Tibial nerve (tissue), 4 donors: ENCODE data around the gene NTM. TPM values are rescaled to one million over a fixed set of nuclear protein-coding genes. Genes with fewer than 3 reads are reported as not detected.

Source experiments
- DNase-seq, 2 donors: peaks; one replicate each; pipeline ENCODE4 v3.0.0-alpha.2; 2019; ENCODE audit warnings: low spot score in 2 of 2
- H3K27ac ChIP-seq, 4 donors: fragments of 200-600 bp; sonication (generic) in 3 of 4; one replicate each; pipeline ENCODE4 v1.5.1; 2017 to 2019; ENCODE audit warnings: mild to moderate bottlenecking in 1 of 4
- H3K27me3 ChIP-seq, 2 donors: fragments of 200-600 bp; sonication (generic) in 1 of 2; one replicate each; pipeline versions ENCODE4 v1.5.1 to v1.6.0; 2017 to 2019
- H3K36me3 ChIP-seq, 3 donors: fragments of 200-600 bp; sonication (generic); one replicate each; pipeline ENCODE4 v1.5.1; 2018 to 2019
- H3K4me1 ChIP-seq, 4 donors: fragments of 200-600 bp; sonication (generic) in 3 of 4; one replicate each; pipeline ENCODE4 v1.5.1; 2017 to 2019
- H3K4me3 ChIP-seq, 4 donors: fragments of 200-600 bp; sonication (generic) in 3 of 4; one replicate each; pipeline ENCODE4 v1.5.1; 2017 to 2019; ENCODE audit warnings: mild to moderate bottlenecking in 1 of 4, moderate library complexity in 1 of 4
- H3K9me3 ChIP-seq, 4 donors: fragments of 200-600 bp; sonication (generic) in 3 of 4; one replicate each; pipeline ENCODE4 v1.5.1; 2017 to 2019
- CTCF ChIP-seq, 5 experiments: fragments of 200-600 bp in 3 of 5; fragments of 450-650 bp in 2 of 5; sonication (generic) in 3 of 5; IDR thresholded peaks; one replicate each; pipeline ENCODE4 v1.5.1; 2016 to 2019; ENCODE audit warnings: antibody characterized with exemption in 5 of 5, mild to moderate bottlenecking in 3 of 5, moderate library complexity in 2 of 5
- EP300 ChIP-seq, 2 donors: sonication (generic); formaldehyde crosslinking; IDR thresholded peaks; one replicate each; pipeline ENCODE4 v1.6.1; 2017; ENCODE audit warnings: antibody characterized with exemption in 2 of 2, mild to moderate bottlenecking in 1 of 2
- POLR2A ChIP-seq, 2 donors: fragments of 450-650 bp; IDR thresholded peaks; one replicate each; pipeline ENCODE4 v1.6.1; 2017; ENCODE audit warnings: antibody characterized with exemption in 2 of 2, mild to moderate bottlenecking in 2 of 2, moderate library complexity in 2 of 2
- WGBS, 2 donors: methylation state at CpG; one replicate each; pipeline ENCODE4 v1.1.5; 2018; 5-methylcytosine and 5-hydroxymethylcytosine counted together
- total RNA-seq, 4 donors: library from RNA; depleted of rRNA; stranded (reverse); fragments of >200 nt; gene quantifications; one replicate each; pipeline ENCODE4 v1.1.0, GENCODE V29; 2016

The NTM gene
- total RNA-seq, 4 donors from 2014 or later: 3.7 to 11.4 (median 10.8) TPM

DNA sequence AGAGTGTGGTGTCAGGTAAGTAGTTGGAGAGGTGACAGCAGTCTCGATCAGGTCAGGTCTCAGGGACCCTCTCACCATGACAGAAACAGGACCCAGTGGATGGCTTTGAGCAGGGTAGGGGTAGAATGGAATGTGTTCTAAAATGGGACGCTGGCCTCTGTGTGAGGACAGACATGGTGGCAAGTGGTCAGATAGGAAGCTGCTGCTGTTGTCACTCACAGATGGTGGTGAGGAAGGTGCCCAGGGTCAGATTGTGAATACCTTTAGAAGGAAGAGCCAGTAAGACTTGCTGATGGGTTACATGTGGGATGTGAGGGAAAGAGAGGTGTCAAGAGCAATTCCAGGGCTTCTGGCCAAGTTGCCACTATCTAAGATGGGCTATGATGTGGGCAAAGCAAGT, 596.3 kb downstream of the NTM start:
- Histone ChIP-seq H3K27ac (no peak overlapping the region), H3K36me3 (peaks cover 0 to under 1% (median 0%) of the 10 kb centered on the region in 3 donors), H3K4me1 (no peaks in the 10 kb centered on the region), H3K27me3 (no peaks in the 10 kb centered on the region), H3K4me3 (no peak overlapping the region), H3K9me3 (no peaks in the 10 kb centered on the region)
- no peak for TF ChIP-seq POLR2A (IDR thresholded peaks at IDR 0.05)
- TF ChIP-seq EP300 (IDR thresholded peaks at IDR 0.05): no peak
- no peak for TF ChIP-seq CTCF (IDR thresholded peaks at IDR 0.05)
- WGBS, 2 donors: 89% methylated on average over 2 of the region's 2 CpGs
- DNase-seq: no peak

GRCh38 chr11:131969261-131969660, 598.8 kb downstream of the NTM start:
- Histone ChIP-seq H3K27ac (no peak overlapping the region), H3K4me3 (no peak overlapping the region), H3K4me1 (no peaks in the 10 kb centered on the region), H3K27me3 (no peaks in the 10 kb centered on the region), H3K9me3 (no peaks in the 10 kb centered on the region), H3K36me3 (no peaks in the 10 kb centered on the region)
- DNase-seq: no peak
- WGBS, 2 donors: 86 to 88% methylated on average over 2 of the region's 2 CpGs
- TF ChIP-seq EP300 (IDR thresholded peaks at IDR 0.05): no peak

GRCh38 chr11:131973061-131973460, 602.6 kb downstream of the NTM start:
- WGBS, 2 donors: 88 to 98% methylated on average over 2 of the region's 2 CpGs
- TF ChIP-seq POLR2A (IDR thresholded peaks at IDR 0.05) (no peak), EP300 (IDR thresholded peaks at IDR 0.05) (no peak), CTCF (IDR thresholded peaks at IDR 0.05) (no peak)
- H3K27ac ChIP-seq: no peak overlapping the region

GRCh38 chr11:131975619-131976018, 605.2 kb downstream of the NTM start:
- Histone ChIP-seq H3K9me3 (no peaks in the 10 kb centered on the region), H3K27ac (no peak overlapping the region), H3K4me1 (no peaks in the 10 kb centered on the region), H3K4me3 (no peak overlapping the region), H3K27me3 (no peaks in the 10 kb centered on the region), H3K36me3 (no peaks in the 10 kb centered on the region)
- WGBS, 2 donors: 72 to 75% methylated on average over 5 of the region's 5 CpGs
- no peak for DNase-seq
- no peak for TF ChIP-seq POLR2A (IDR thresholded peaks at IDR 0.05)
- TF ChIP-seq CTCF (IDR thresholded peaks at IDR 0.05): no peak
- no peak for TF ChIP-seq EP300 (IDR thresholded peaks at IDR 0.05)

More at GRCh38 chr11:131973061-131973460, 602.6 kb downstream of the NTM start:
- no peaks in the 10 kb centered on the region for H3K27me3 ChIP-seq
- no peaks in the 10 kb centered on the region for H3K9me3 ChIP-seq
- H3K4me1 ChIP-seq: no peaks in the 10 kb centered on the region
- H3K36me3 ChIP-seq: no peaks in the 10 kb centered on the region
- H3K4me3 ChIP-seq: no peak overlapping the region
- DNase-seq: no peak

DNA sequence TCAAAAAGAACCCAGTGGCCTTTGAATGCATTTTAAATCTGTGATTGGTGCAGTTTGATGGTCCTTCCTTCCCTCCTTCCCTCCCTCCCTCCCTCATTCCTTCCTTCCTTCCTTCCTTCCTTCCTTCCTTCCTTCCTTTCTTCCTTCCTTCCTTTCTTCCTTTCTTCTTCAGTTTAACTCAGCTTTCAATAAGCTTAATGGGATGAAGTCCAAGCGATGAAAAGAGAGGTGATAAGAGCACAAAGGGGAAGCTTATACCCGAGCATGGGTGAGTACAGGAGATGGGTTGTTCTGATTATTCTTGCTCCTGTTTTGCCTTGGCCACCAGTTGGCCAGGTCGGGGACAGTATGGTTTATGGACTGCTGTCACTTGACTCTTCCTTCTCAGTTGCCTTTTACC, 605.6 kb downstream of the NTM start:
- no peak overlapping the region for H3K27ac ChIP-seq
- no peak for TF ChIP-seq CTCF (IDR thresholded peaks at IDR 0.05)
- peaks cover 0 to 1% (median 0%) of the 10 kb centered on the region in 4 donors for H3K4me1 ChIP-seq
- no peaks in the 10 kb centered on the region for H3K27me3 ChIP-seq
- no peaks in the 10 kb centered on the region for H3K9me3 ChIP-seq
- no peak for DNase-seq
- no peaks in the 10 kb centered on the region for H3K36me3 ChIP-seq
- 76 to 85% methylated on average over 3 of the region's 3 CpGs for WGBS, 2 donors
- no peak overlapping the region for H3K4me3 ChIP-seq

DNA sequence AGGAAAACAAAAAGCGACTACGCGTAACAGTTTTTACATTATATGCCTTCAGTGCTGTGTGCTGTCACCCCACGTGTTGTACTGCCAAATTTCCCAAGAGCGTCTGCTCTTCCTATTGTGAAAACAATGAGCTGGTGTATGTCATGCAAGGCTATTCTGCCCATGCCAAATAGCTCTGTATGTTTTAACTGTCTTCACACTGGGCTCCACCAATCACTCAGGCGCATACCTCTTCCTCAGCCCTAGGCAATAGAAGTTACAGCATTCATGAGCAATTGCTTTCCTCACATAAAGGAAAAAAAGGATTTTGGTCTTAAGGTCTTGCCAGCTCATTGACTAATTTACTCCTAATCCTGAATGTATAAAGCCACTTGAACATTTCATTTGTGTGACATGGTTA, 606.8 kb downstream of the NTM start:
- Histone ChIP-seq H3K4me3 (no peak overlapping the region), H3K36me3 (no peaks in the 10 kb centered on the region), H3K27ac (no peak overlapping the region), H3K27me3 (no peaks in the 10 kb centered on the region), H3K4me1 (peaks cover 0 to 6% (median 0%) of the 10 kb centered on the region in 4 donors), H3K9me3 (no peaks in the 10 kb centered on the region)
- 77 to 79% methylated on average over 6 of the region's 6 CpGs for WGBS, 2 donors
- no peak for DNase-seq
- TF ChIP-seq EP300 (IDR thresholded peaks at IDR 0.05) (no peak), POLR2A (IDR thresholded peaks at IDR 0.05) (no peak), CTCF (IDR thresholded peaks at IDR 0.05) (no peak)
